GM18508 (cell line): ENCODE data around the gene NSFL1C.

Experiments used
- ATAC-seq: cut with Tn5 transposase; IDR thresholded peaks from one replicate; pipeline ENCODE4 v1.9.1; 2021; ENCODE audit warnings: moderate number of reproducible peaks; ENCODE audit not compliant: insufficient read depth, unreplicated experiment

The NSFL1C gene

DNA sequence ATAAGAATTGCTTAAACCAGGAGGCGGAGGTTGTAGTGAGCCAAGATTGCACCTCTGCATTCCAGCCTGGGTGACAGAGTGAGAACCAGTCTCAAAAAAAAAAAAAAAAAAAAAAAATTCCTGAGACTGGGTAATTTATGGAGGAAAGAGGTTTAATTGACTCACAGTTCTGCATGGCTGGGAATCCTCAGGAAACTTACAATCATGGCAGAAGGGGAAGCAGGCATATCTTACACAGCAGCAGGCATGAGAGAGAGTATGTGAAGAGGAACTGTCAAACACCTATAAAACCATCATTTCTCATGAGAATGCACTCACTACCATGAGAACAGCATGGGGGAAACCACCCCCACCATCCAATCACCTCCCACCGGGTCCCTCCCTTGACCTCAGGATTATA, 72.0 kb downstream of the NSFL1C start:
- ATAC-seq = no peak

DNA sequence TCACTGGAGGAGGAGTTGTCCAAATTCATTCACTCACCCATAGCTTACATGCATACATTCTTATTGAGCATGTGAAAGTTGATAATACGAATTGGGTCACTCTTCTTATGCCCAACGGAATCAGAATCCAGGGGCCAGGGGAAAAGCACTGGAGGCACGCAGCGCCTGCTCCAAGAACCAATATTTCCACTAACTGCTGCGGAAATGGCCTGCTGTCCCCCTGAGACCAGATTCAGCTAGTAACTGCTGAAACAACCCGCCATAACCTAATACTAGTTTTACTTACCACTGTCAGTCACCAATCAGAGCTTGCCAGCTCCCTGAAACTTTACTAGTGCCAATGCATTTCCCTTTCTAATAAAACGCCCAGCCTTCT, 73.2 kb downstream of the NSFL1C start:
- no peak for ATAC-seq

DNA sequence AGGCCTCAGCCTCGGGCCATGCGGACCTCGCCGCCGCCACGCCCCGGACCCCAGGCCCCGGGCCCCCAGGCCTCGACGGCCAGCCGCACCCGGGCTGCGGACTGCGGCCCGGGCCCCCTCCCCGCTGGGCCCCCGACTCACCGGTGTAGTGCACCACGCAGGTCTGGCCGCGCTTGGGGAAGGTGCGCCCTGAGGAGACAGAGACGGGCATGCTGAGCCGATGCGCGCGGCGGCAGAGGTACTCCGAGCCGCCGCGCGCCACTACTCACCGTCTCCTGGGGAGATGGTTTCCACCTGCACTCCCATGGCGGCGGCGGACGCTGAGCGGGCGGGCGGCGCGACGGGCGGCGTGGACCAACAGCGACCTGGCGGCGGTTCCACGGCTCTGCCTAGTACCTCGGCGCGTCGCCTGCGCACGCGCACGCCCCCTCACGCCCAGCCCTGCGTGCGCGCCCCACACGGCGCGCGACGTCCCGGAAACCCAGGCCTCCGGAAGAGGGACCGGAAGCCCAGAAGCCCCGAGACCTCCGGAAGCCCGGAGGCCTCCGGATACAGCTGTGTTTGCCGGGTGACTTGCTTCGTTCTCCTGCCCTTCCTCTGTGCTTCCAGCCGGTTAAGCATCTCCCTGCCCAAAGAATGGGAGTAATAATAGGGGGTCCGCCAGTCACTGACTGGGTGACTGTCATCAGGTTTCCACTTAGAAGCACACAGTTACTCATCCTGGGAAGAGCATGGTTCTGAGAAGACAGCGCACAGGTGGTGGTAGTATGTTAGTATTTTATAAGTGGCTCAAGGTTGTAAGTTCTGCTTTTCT, 73.7 kb downstream of the NSFL1C start, which contains the start of gene FKBP1A:
FKBP1A (minus strand) TSS at position 362 of the 814 bp plus-strand sequence; CDS start at position 306, 56 bp downstream.
- no peak for ATAC-seq

DNA sequence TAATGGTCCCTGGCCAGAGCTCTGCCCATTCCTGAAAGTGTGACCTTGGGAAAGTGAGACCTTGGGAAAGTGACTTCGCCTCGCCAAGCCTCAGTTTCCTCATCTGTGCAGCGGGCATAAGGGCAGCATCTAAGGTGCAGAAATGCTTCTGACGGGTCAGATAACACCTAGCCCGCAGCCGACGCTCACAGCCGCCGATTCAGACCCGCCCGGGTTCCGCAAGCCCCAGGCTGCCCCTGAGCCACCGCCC, 74.3 kb downstream of the NSFL1C start:
- ATAC-seq = no peak
